CD4-positive, alpha-beta T cell (primary cell): ENCODE data around the gene OR9A4. TPM values are rescaled to one million over a fixed set of nuclear protein-coding genes. Genes with fewer than 3 reads are reported as not detected.

ENCODE experiments used
- ATAC-seq: fragments of 200-7000 bp; cut with Tn5 transposase; one replicate; pipeline ENCODE4 v1.10.0; 2022; ENCODE audit warnings: mild to moderate bottlenecking; ENCODE audit not compliant: poor library complexity
- CTCF ChIA-PET: fragments of 350-600 bp; sonication (Branson Sonifier 250); formaldehyde crosslinking; loops from one replicate; lab custom pipeline; 2021; ENCODE audit warnings: antibody characterized with exemption, inconsistent platforms; lab: Charles Lee
- POLR2A ChIA-PET: fragments of 350-600 bp; sonication (Branson Sonifier 250); formaldehyde crosslinking; loops from one replicate; lab custom pipeline; 2021; ENCODE audit warnings: antibody characterized with exemption, inconsistent platforms; lab: Charles Lee
- DNase-seq, 14 experiments: peaks; one replicate each; pipeline ENCODE4 v3.0.0-alpha.2; 2013 to 2020; ENCODE audit warnings: mixed read lengths in 2 of 14
- H3K27ac ChIP-seq, 2 donors: one replicate each; pipeline versions ENCODE4 v1.5.1 to v1.7.0; 2013; ENCODE audit warnings: low read length in 2 of 2, low read depth in 1 of 2, mild to moderate bottlenecking in 1 of 2
- H3K27me3 ChIP-seq, 2 experiments: 1 replicate in 1 of 2; 2 replicates in 1 of 2; pipeline versions ENCODE4 v1.6.1 to v1.7.0; 2013; ENCODE audit warnings: low read length in 2 of 2, control low read depth in 1 of 2, mild to moderate bottlenecking in 1 of 2, moderate library complexity in 1 of 2; ENCODE audit not compliant: insufficient read depth in 2 of 2, control insufficient read depth in 1 of 2
- H3K36me3 ChIP-seq: one replicate; pipeline ENCODE4 v1.6.1; 2013; ENCODE audit warnings: low read length, control low read depth; ENCODE audit not compliant: insufficient read depth
- H3K4me1 ChIP-seq: one replicate; pipeline ENCODE4 v1.6.1; 2013; ENCODE audit warnings: low read length, control low read depth; ENCODE audit not compliant: insufficient read depth
- H3K4me3 ChIP-seq: one replicate; pipeline ENCODE4 v1.5.1; 2013; ENCODE audit warnings: mild to moderate bottlenecking, low read length, moderate library complexity
- H3K9me3 ChIP-seq, 2 experiments: 1 replicate in 1 of 2; 2 replicates in 1 of 2; pipeline versions ENCODE4 v1.6.1 to v1.7.0; 2013; ENCODE audit warnings: low read length in 2 of 2, mild to moderate bottlenecking in 2 of 2, control low read depth in 1 of 2, moderate library complexity in 1 of 2; ENCODE audit not compliant: control insufficient read depth in 1 of 2, insufficient read depth in 1 of 2
- H3K27ac Mint-ChIP-seq: one replicate; pipeline ENCODE4 v1.8.0; 2020; ENCODE audit warnings: mixed read lengths
- H3K27me3 Mint-ChIP-seq: one replicate; pipeline ENCODE4 v1.8.0; 2021; ENCODE audit warnings: mixed read lengths
- H3K36me3 Mint-ChIP-seq: one replicate; pipeline ENCODE4 v1.8.0; 2021; ENCODE audit warnings: low read depth, mixed read lengths
- H3K4me1 Mint-ChIP-seq: one replicate; pipeline ENCODE4 v1.8.0; 2021; ENCODE audit warnings: low read depth, mixed read lengths
- H3K4me3 Mint-ChIP-seq: one replicate; pipeline ENCODE4 v1.8.0; 2020; ENCODE audit warnings: mild to moderate bottlenecking, mixed read lengths
- H3K9me3 Mint-ChIP-seq: one replicate; pipeline ENCODE4 v1.8.0; 2020; ENCODE audit warnings: mixed read lengths
- CTCF ChIP-seq: fragments of 200-600 bp; IDR thresholded peaks from one replicate; pipeline ENCODE4 v1.8.0; 2022; ENCODE audit warnings: antibody characterized with exemption, mild to moderate bottlenecking
- intact Hi-C, 2 experiments: fragments of 100-400 bp; cut with DNase I in 1 of 2; cut with micrococcal nuclease in 1 of 2; formaldehyde crosslinking; loops; one replicate each; pipeline versions ENCODE4 v1.15.1 to v1.9.0; 2023 to 2025; cut with DNase I, micrococcal nuclease
- total RNA-seq, 174 experiments: library from RNA in 2 of 174; stranded (reverse) in 2 of 174; gene quantifications; one replicate each; pipeline ENCODE4 v1.2.3 and lab custom pipeline; 2021 to 2026

The OR9A4 gene
- total RNA-seq, 2 experiments from 2014 or later, result not detected

GRCh38 chr7:141949451-141949850, 33.3 kb downstream of the OR9A4 start:
- no peaks in the 10 kb centered on the region for H3K36me3 Mint-ChIP-seq
- DNase-seq, result peak in 1 of 14 experiments; percentile 19
- no peaks in the 10 kb centered on the region for H3K27me3 Mint-ChIP-seq
- ATAC-seq, result no peak
- Histone ChIP-seq H3K9me3 (no peaks in the 10 kb centered on the region), H3K27me3 (no peaks in the 10 kb centered on the region), H3K4me3 (no peak overlapping the region), H3K27ac (no peak overlapping the region), H3K4me1 (no peaks in the 10 kb centered on the region), H3K36me3 (no peaks in the 10 kb centered on the region)
- ChIA-PET POLR2A (no interaction called here), CTCF (no interaction called here)
- no peaks in the 10 kb centered on the region for H3K9me3 Mint-ChIP-seq
- H3K4me3 Mint-ChIP-seq, result no peak overlapping the region
- TF ChIP-seq CTCF, result no peak
- H3K4me1 Mint-ChIP-seq, result no peaks in the 10 kb centered on the region
- intact Hi-C loops, result no loop called here
- no peak overlapping the region for H3K27ac Mint-ChIP-seq

GRCh38 chr7:141949911-141950310, 33.7 kb downstream of the OR9A4 start:
- H3K36me3 ChIP-seq, result no peaks in the 10 kb centered on the region
- Mint-ChIP-seq H3K4me1 (no peaks in the 10 kb centered on the region), H3K36me3 (no peaks in the 10 kb centered on the region), H3K9me3 (no peaks in the 10 kb centered on the region), H3K27me3 (no peaks in the 10 kb centered on the region), H3K27ac (no peak overlapping the region), H3K4me3 (no peak overlapping the region)
- DNase-seq, result no peak
- no peaks in the 10 kb centered on the region for H3K9me3 ChIP-seq
- ChIA-PET CTCF (no interaction called here), POLR2A (no interaction called here)
- intact Hi-C loops, result no loop called here
- ATAC-seq, result no peak
- H3K27ac ChIP-seq, result no peak overlapping the region
- no peaks in the 10 kb centered on the region for H3K4me1 ChIP-seq
- no peak for TF ChIP-seq CTCF
- H3K4me3 ChIP-seq, result no peak overlapping the region
- H3K27me3 ChIP-seq, result no peaks in the 10 kb centered on the region

- ATAC-seq, result no peak
- H3K9me3 ChIP-seq, result no peaks in the 10 kb centered on the region
- H3K27ac ChIP-seq, result no peak overlapping the region
- ChIA-PET CTCF (no interaction called here), POLR2A (no interaction called here)
- H3K36me3 ChIP-seq, result no peaks in the 10 kb centered on the region
- H3K27me3 ChIP-seq, result no peaks in the 10 kb centered on the region
- H3K9me3 Mint-ChIP-seq, result no peaks in the 10 kb centered on the region
- no peaks in the 10 kb centered on the region for H3K36me3 Mint-ChIP-seq
- intact Hi-C loops, result no loop called here
- no peak overlapping the region for H3K4me3 ChIP-seq
- no peaks in the 10 kb centered on the region for H3K4me1 ChIP-seq
- TF ChIP-seq CTCF, result no peak
- no peak overlapping the region for H3K27ac Mint-ChIP-seq
- H3K27me3 Mint-ChIP-seq, result no peaks in the 10 kb centered on the region
- DNase-seq, result peak in 1 of 14 experiments; percentile 44
- H3K4me3 Mint-ChIP-seq, result no peak overlapping the region
- no peaks in the 10 kb centered on the region for H3K4me1 Mint-ChIP-seq
Observed at GRCh38 chr7:141950806-141951205, 34.6 kb downstream of the OR9A4 start.
